ENCODE measurements around the gene ROPN1B. TPM values are rescaled to one million over a fixed set of nuclear protein-coding genes. Genes with fewer than 3 reads are reported as not detected.

Gene ROPN1B
- total RNA-seq, 1 donor from 2014 or later, result not detected

GRCh38 chr3:126026761-126027160 is 57.8 kb downstream of the ROPN1B start:
- intact Hi-C loops (cut with micrococcal nuclease), result no loop called here

- intact Hi-C loops (cut with micrococcal nuclease), result no loop called here
Measured at GRCh38 chr3:126028096-126028495, 59.1 kb downstream of the ROPN1B start.

- intact Hi-C loops (cut with micrococcal nuclease), result no loop called here
Measured at GRCh38 chr3:126029241-126029640, 60.3 kb downstream of the ROPN1B start.

- intact Hi-C loops (cut with micrococcal nuclease), result no loop called here
Measured at GRCh38 chr3:126030455-126030854, 61.5 kb downstream of the ROPN1B start.

GRCh38 chr3:126031981-126032471 is 63.0 kb downstream of the ROPN1B start:
- intact Hi-C loops (cut with micrococcal nuclease), result no loop called here

Other genes starting within 250 kb of the ROPN1B start
- gene SLC41A3, start 114.9 kb downstream of the ROPN1B start, total RNA-seq, result 18.0 and 18.4 TPM in 2 replicates
- gene ALDH1L1, start 211.4 kb downstream of the ROPN1B start, total RNA-seq, result not detected in 2 replicates

Data from T-helper 1 cell treated with Interleukin-12 subunit alpha and Interleukin-12 subunit beta and Interleukin-4 antibody, amounts not matched to agents 30 ng/mL and 1 ng/mL, for 36 hours (primary cell).